HCT116 (cell line): ENCODE measurements around the gene DCAF11.

ENCODE experiments used
- ATF3 ChIP-seq: IDR thresholded peaks from 2 replicates; pipeline ENCODE4 v1.6.1; 2012
- CEBPB ChIP-seq: IDR thresholded peaks from 2 replicates; pipeline ENCODE4 v1.6.1; 2012; ENCODE audit warnings: low read depth
- CTCF ChIP-seq, 3 experiments: fragments of 200-600 bp in 1 of 3; sonication (generic) in 1 of 3; IDR thresholded peaks in 2 of 3; conservative IDR thresholded peaks in 1 of 3; 2 replicates each; pipeline ENCODE4 v1.5.1; 2012 to 2017; ENCODE audit warnings: low read depth in 2 of 3, low read length in 2 of 3, antibody characterized with exemption in 1 of 3, borderline replicate concordance in 1 of 3, control low read depth in 1 of 3, mild to moderate bottlenecking in 1 of 3, mixed read lengths in 1 of 3, mixed run types in 1 of 3, moderate library complexity in 1 of 3; ENCODE audit not compliant: insufficient read depth in 1 of 3
- EZH2 ChIP-seq: fragments of 200-600 bp; sonication (generic); IDR thresholded peaks from 2 replicates; pipeline ENCODE4 v1.6.1; 2017; ENCODE audit warnings: antibody characterized with exemption, mixed run types
- JUND ChIP-seq: IDR thresholded peaks from 2 replicates; pipeline ENCODE4 v1.6.1; 2012
- MAX ChIP-seq: IDR thresholded peaks from 2 replicates; pipeline ENCODE4 v1.6.1; 2012
- POLR2A ChIP-seq: IDR thresholded peaks from 2 replicates; pipeline ENCODE4 v1.7.0; 2011; ENCODE audit warnings: borderline replicate concordance; ENCODE audit not compliant: insufficient read depth, insufficient read length; ENCODE audit errors: extremely low read depth
- REST ChIP-seq: IDR thresholded peaks from 2 replicates; pipeline ENCODE4 v1.6.1; 2012; ENCODE audit warnings: low read depth
- SIN3A ChIP-seq: IDR thresholded peaks from 2 replicates; pipeline ENCODE4 v1.6.1; 2012; ENCODE audit warnings: low read depth
- SRF ChIP-seq: IDR thresholded peaks from 2 replicates; pipeline ENCODE4 v1.6.1; 2012; ENCODE audit warnings: low read depth
- TCF7L2 ChIP-seq: IDR thresholded peaks from 2 replicates; pipeline ENCODE4 v1.7.0; 2011; ENCODE audit warnings: borderline replicate concordance, inconsistent platforms; ENCODE audit not compliant: insufficient read depth, insufficient read length; ENCODE audit errors: extremely low read depth
- YY1 ChIP-seq: IDR thresholded peaks from 2 replicates; pipeline ENCODE4 v1.6.1; 2011; ENCODE audit warnings: low read length, low read depth, moderate library complexity, mild to moderate bottlenecking; ENCODE audit not compliant: insufficient replicate concordance; ENCODE audit errors: extremely low read depth
- ZNF274 ChIP-seq: fragments of 200-500 bp; sonication (Bioruptor generic); IDR thresholded peaks from 2 replicates; pipeline ENCODE4 v1.6.1; 2014; ENCODE audit warnings: mild to moderate bottlenecking, low read depth, low read length, inconsistent platforms

- TF ChIP-seq SIN3A (no peak), REST (no peak), CTCF (IDR thresholded peaks at IDR 0.05 in 2 of 3, conservative IDR thresholded peaks at IDR 0.05 in 1 of 3; ENCODE audit: borderline replicate concordance in 1 of 3, insufficient read depth in 1 of 3, low read depth in 2 of 3, low read length in 2 of 3) (no peak), MAX (no peak), TCF7L2 (no peak), JUND (no peak), CEBPB (no peak), POLR2A (no peak), ATF3 (no peak), ZNF274 (no peak), EZH2 (no peak), YY1 (no peak), SRF (no peak)
These were observed 18.4 kb downstream of the DCAF11 start for GRCh38 chr14:24132976-24133375.
